Endothelial cell (in vitro differentiated cells): ENCODE data around the gene OR1M1. TPM values are rescaled to one million over a fixed set of nuclear protein-coding genes. Genes with fewer than 3 reads are reported as not detected.
"Not testable (repeated sequence)": the region's sequence is repeated elsewhere in the genome, so short reads cannot be mapped to it uniquely, and the experiment has no call there.

Experiments
- DNase-seq: peaks from one replicate; pipeline ENCODE4 v3.0.0; 2021; ENCODE audit warnings: low spot score
- H3K27ac Mint-ChIP-seq: one replicate; pipeline ENCODE4 v1.8.0; 2021; ENCODE audit warnings: mixed read lengths, inconsistent platforms; ENCODE audit not compliant: unreplicated experiment
- H3K27me3 Mint-ChIP-seq: one replicate; pipeline ENCODE4 v1.8.0; 2021; ENCODE audit warnings: mild to moderate bottlenecking, moderate library complexity, mixed read lengths, inconsistent platforms; ENCODE audit not compliant: unreplicated experiment
- H3K36me3 Mint-ChIP-seq: one replicate; pipeline ENCODE4 v1.8.0; 2021; ENCODE audit warnings: mild to moderate bottlenecking, low read depth, mixed read lengths, inconsistent platforms; ENCODE audit not compliant: unreplicated experiment
- H3K4me1 Mint-ChIP-seq: one replicate; pipeline ENCODE4 v1.8.0; 2021; ENCODE audit warnings: mild to moderate bottlenecking, mixed read lengths, inconsistent platforms; ENCODE audit not compliant: unreplicated experiment
- H3K4me3 Mint-ChIP-seq: one replicate; pipeline ENCODE4 v1.8.0; 2021; ENCODE audit warnings: mild to moderate bottlenecking, mixed read lengths, inconsistent platforms; ENCODE audit not compliant: unreplicated experiment
- H3K9me3 Mint-ChIP-seq: one replicate; pipeline ENCODE4 v1.8.0; 2021; ENCODE audit warnings: mixed read lengths, inconsistent platforms; ENCODE audit not compliant: unreplicated experiment
- total RNA-seq: library from RNA; stranded (reverse); fragmentation: NEBNext Ultra II Directional; extraction: Animal tissue kit (Norgen Biotek cat#: 25700); gene quantifications from one replicate; pipeline ENCODE4 v1.2.1, GENCODE V29; 2021; ENCODE audit not compliant: unreplicated experiment
- TF ChIP-seq, protein P1 (sequence below): fragments of 200-600 bp; sonication (generic); IDR thresholded peaks from one replicate; pipeline ENCODE4 v1.5.0; 2021; ENCODE audit warnings: antibody characterized with exemption; ENCODE audit not compliant: unreplicated experiment

Gene OR1M1
- total RNA-seq, 1 donor from 2014 or later = not detected

DNA sequence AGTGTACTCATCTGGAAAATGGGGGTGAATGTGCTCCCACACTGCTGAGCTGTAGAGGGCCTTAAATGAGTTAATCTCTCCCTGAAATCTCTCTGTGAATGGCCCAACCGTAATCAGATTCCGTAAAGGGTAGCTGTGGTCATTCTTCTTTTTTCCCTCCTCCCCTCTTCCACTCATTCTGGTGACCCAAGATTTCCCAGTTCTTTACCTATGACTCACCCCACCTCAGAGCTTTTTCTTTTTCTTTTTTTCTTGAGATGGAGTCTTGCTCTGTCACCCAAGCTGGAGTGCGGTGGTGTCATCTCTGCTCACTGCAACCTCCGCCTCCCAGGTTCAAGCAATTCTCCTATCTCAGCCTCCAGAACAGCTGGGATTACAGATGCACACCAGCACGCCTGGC, 43.3 kb upstream of the OR1M1 start:
- Mint-ChIP-seq H3K9me3 (peaks cover 44% of the 10 kb centered on the region), H3K27me3 (no peaks in the 10 kb centered on the region), H3K4me3 (no peak overlapping the region), H3K27ac (no peak overlapping the region), H3K4me1 (no peaks in the 10 kb centered on the region), H3K36me3 (peaks cover 13% of the 10 kb centered on the region)
- no peak for DNase-seq
- TF ChIP-seq, protein P1, sequence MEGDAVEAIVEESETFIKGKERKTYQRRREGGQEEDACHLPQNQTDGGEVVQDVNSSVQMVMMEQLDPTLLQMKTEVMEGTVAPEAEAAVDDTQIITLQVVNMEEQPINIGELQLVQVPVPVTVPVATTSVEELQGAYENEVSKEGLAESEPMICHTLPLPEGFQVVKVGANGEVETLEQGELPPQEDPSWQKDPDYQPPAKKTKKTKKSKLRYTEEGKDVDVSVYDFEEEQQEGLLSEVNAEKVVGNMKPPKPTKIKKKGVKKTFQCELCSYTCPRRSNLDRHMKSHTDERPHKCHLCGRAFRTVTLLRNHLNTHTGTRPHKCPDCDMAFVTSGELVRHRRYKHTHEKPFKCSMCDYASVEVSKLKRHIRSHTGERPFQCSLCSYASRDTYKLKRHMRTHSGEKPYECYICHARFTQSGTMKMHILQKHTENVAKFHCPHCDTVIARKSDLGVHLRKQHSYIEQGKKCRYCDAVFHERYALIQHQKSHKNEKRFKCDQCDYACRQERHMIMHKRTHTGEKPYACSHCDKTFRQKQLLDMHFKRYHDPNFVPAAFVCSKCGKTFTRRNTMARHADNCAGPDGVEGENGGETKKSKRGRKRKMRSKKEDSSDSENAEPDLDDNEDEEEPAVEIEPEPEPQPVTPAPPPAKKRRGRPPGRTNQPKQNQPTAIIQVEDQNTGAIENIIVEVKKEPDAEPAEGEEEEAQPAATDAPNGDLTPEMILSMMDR = no peak

DNA sequence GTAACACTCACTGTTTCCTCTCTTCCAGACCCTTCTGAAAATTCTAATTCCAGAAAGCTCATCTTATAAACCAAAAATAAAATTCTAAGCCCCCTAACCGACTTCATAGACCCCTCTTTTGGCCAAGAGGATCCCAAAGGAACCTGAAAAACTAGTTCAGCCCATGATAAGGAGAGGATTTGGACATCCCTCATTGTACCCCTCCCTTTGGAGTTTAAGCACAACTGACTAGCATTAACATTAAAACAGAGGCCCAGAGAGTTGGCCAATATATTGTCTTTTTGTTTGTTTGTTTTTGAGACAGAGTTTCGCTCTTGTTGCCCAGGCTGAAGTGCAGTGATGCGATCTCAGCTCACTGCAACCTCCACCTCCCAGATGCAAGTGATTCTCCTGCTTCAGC, 42.4 kb upstream of the OR1M1 start:
- DNase-seq = no peak
- no peak overlapping the region for H3K27ac Mint-ChIP-seq
- no peaks in the 10 kb centered on the region for H3K4me1 Mint-ChIP-seq
- H3K27me3 Mint-ChIP-seq = no peaks in the 10 kb centered on the region
- TF ChIP-seq, protein P1 = no peak
- no peak overlapping the region for H3K4me3 Mint-ChIP-seq
- H3K36me3 Mint-ChIP-seq = peaks cover 13% of the 10 kb centered on the region
- H3K9me3 Mint-ChIP-seq = peaks cover 44% of the 10 kb centered on the region

DNA sequence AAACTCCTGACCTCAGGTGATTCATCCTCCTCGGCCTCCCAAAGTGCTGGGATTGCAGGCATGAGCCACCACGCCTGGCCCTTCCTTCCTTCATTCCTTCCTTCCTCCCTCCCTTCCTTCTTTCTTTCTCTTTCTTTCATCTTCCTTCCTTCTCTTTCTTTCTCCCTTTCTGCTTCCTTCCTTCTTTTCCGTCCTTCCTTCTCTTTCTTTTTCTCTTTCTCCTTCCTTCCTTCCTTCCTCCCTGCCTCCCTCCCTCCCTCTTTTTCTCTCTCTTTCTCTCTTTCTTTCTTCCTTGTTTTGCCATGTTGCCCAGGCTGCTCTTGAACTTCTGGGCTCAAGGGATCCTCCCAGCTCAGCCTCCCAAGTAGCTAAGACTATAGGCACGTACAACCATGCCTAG, 40.2 kb upstream of the OR1M1 start:
- peaks cover 45% of the 10 kb centered on the region for H3K9me3 Mint-ChIP-seq
- H3K4me3 Mint-ChIP-seq = no peak overlapping the region
- no peak overlapping the region for H3K27ac Mint-ChIP-seq
- no peaks in the 10 kb centered on the region for H3K4me1 Mint-ChIP-seq
- H3K36me3 Mint-ChIP-seq = peaks cover 13% of the 10 kb centered on the region
- TF ChIP-seq, protein P1 = no peak
- H3K27me3 Mint-ChIP-seq = peaks cover 4% of the 10 kb centered on the region
- DNase-seq = no peak

DNA sequence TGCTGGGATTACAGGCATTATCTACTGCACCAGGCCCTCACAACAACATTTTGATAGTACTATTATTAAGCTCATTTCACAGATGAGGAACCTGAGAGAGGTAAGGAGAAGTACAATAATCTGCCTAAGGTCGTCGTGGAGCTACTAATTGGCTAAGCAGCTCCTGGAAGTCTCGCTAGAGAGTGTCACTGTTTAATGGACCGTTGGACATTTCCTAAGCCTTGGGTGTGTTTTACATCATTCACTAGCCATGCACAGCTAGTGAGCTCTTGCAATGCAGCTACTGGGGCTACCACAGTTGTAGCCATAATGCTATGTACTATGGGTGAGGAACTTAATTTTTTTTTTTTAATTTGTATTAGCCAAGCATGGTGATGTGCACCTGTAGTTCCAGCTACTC, 34.0 kb upstream of the OR1M1 start:
- Mint-ChIP-seq H3K36me3 (peaks cover 12% of the 10 kb centered on the region), H3K4me3 (no peak overlapping the region), H3K9me3 (peaks cover 26% of the 10 kb centered on the region), H3K27ac (no peak overlapping the region), H3K27me3 (peaks cover 5% of the 10 kb centered on the region), H3K4me1 (no peaks in the 10 kb centered on the region)
- TF ChIP-seq, protein P1 = no peak
- DNase-seq = no peak

DNA sequence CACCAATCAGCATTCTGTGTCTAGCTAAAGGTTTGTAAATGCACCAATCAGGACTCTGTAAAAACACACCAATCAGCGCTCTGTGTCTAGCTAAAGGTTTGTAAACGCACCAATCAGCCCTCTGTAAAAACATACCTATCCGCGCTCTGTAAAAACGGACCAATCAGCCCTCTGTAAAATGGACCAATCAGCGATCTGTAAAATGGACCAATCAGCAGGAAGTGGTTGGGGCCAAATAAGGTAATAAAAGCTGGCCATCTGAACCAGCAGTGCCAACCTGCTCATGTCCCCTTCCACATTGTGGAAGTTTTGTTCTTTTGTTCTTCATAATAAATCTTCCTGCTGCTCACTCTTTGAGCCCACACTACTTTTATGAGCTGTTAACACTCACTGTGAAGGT, 33.2 kb upstream of the OR1M1 start:
- H3K4me1 Mint-ChIP-seq, H3K27me3 Mint-ChIP-seq, DNase-seq, H3K4me3 Mint-ChIP-seq, H3K27ac Mint-ChIP-seq: not testable (repeated sequence)
- peaks cover 27% of the 10 kb centered on the region for H3K9me3 Mint-ChIP-seq
- H3K36me3 Mint-ChIP-seq = peaks cover 12% of the 10 kb centered on the region

DNA sequence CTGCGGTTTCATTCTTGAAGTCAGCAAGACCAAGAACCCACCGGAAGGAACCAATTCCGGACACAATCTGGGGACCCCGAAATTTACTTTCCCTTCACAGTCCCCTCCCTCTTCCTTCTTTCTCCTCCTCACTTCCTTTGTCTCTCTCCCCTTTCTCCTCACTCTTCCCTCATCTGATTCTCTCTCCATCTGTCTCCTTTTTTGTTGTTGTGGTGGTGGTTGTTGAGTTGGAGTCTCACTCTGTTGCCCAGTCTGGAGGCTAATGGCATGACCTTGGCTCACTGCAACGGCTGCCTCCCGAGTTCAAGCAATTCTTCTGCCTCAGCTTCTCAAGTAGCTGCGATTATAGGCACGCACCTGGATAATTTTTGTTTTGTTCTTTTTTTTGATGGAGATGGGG, 32.7 kb upstream of the OR1M1 start:
- H3K4me1 Mint-ChIP-seq = no peaks in the 10 kb centered on the region
- H3K27me3 Mint-ChIP-seq = peaks cover 5% of the 10 kb centered on the region
- no peak for DNase-seq
- H3K4me3 Mint-ChIP-seq = no peak overlapping the region
- peaks cover 16% of the 10 kb centered on the region for H3K36me3 Mint-ChIP-seq
- TF ChIP-seq, protein P1 = no peak
- H3K9me3 Mint-ChIP-seq = peaks cover 31% of the 10 kb centered on the region
- no peak overlapping the region for H3K27ac Mint-ChIP-seq
